IPS-NIHi11 (cell line): ENCODE results near the gene RNF167.
A peak's percentile ranks its signal among the peaks of the same experiment; 100 is the strongest.

Experiments
- DNase-seq: peaks from one replicate; pipeline ENCODE4 v3.0.0; 2012; ENCODE audit warnings: mixed read lengths, low spot score

The RNF167 gene

GRCh38 chr17:4939796-4940554 lies at the start of gene RNF167, which contains the start of gene SLC25A11:
Gene RNF167 (plus strand): TSS chr17:4940268. CDS start chr17:4940910, 642 bp downstream.
Gene SLC25A11 (minus strand): TSS chr17:4940046. CDS start chr17:4939910, 136 bp downstream.
- peak; percentile 97 for DNase-seq

- DNase-seq, result peak; percentile 5
Observed at GRCh38 chr17:4891411-4892410, 48.4 kb upstream of the RNF167 start.

- peak; percentile 9 for DNase-seq
Observed at GRCh38 chr17:4892499-4893221, 47.4 kb upstream of the RNF167 start.

GRCh38 chr17:4893272-4893671 lies 46.8 kb upstream of the RNF167 start:
- peak; percentile 6 for DNase-seq

GRCh38 chr17:4893721-4894560 lies 46.1 kb upstream of the RNF167 start:
- DNase-seq, result peak; percentile 3

- no peak for DNase-seq
Observed at GRCh38 chr17:4895121-4895520, 44.9 kb upstream of the RNF167 start.

- peak; percentile 75 for DNase-seq
Observed at GRCh38 chr17:4895657-4896331, 44.3 kb upstream of the RNF167 start.

- DNase-seq, result no peak
Observed at GRCh38 chr17:4896332-4897197, 43.5 kb upstream of the RNF167 start.

- no peak for DNase-seq
Observed at GRCh38 chr17:4897198-4897687, 42.8 kb upstream of the RNF167 start.

GRCh38 chr17:4897785-4898184 lies 42.3 kb upstream of the RNF167 start:
- no peak for DNase-seq

GRCh38 chr17:4898351-4898750 lies 41.7 kb upstream of the RNF167 start:
- DNase-seq, result no peak

- no peak for DNase-seq
Observed at GRCh38 chr17:4898927-4899326, 41.1 kb upstream of the RNF167 start.

GRCh38 chr17:4899341-4900230 lies 40.5 kb upstream of the RNF167 start, which contains the start of gene C17orf107:
Gene C17orf107 (plus strand): TSS chr17:4899536. CDS start chr17:4899763, 227 bp downstream.
- DNase-seq, result peak; percentile 90

GRCh38 chr17:4900231-4901107 lies 39.6 kb upstream of the RNF167 start:
- DNase-seq, result peak; percentile 48

GRCh38 chr17:4901108-4901647 lies 38.9 kb upstream of the RNF167 start:
- no peak for DNase-seq

- DNase-seq, result peak; percentile 46
Observed at GRCh38 chr17:4901648-4902344, 38.3 kb upstream of the RNF167 start.
